GM12892 (cell line): ENCODE measurements around the gene PHLDB3.
"Not testable (repeated sequence)": the region's sequence is repeated elsewhere in the genome, so short reads cannot be mapped to it uniquely, and the experiment has no call there.

Experiments
- DNase-seq: peaks from one replicate; pipeline ENCODE4 v3.0.0; 2011; ENCODE audit not compliant: insufficient read length
- FAIRE-seq: peaks from 2 replicates; lab custom pipeline; 2011; peaks lifted over from hg19 to GRCh38; lab: Jason Lieb, UNC
- POLR2A ChIP-seq: IDR thresholded peaks from 2 replicates; pipeline ENCODE4 v1.6.1; 2011; ENCODE audit warnings: low read depth, low read length, control low read depth
- POLR2AphosphoS5 ChIP-seq: IDR thresholded peaks from 2 replicates; pipeline ENCODE4 v1.6.1; 2011; ENCODE audit warnings: low read depth, low read length, control low read depth
- TAF1 ChIP-seq: IDR thresholded peaks from 2 replicates; pipeline ENCODE4 v1.6.1; 2011; ENCODE audit warnings: low read depth, mild to moderate bottlenecking, control low read depth, low read length, borderline replicate concordance

PHLDB3 gene

DNA sequence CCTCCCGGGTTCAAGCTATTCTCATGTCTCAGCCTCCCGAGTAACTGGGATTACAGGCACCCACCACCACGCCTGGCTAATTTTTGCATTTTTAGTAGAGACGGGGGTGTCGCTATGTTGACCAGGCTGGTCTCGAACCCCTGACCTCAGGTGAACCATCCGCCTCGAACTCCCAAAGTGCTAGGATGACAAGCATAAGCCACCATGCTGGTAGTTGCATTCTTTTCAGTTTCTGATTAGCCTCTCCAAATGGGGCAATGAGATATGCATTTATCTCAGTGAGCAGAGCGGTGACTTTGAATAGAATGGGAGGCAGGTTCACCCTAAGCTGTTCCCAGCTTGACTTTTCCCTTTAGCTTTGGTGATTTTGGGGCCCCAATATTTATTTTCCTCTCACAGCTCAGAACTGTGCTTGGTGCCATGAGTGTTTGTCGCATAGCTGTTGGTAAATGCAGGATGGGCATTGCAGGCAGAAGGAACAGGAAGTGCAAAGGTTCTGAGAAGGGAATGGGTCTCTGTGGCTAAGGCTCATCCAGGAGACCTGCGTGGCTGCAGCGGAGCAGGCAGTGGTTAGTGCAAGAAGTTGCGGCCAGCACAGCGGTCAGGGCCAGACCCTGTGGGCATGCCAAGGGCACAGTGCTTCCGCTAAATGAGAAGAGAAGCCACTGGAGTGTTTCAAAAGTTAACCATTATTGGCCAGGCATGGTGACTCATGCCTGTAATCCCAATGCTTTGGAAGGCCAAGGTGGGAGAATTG is 59.8 kb downstream of the PHLDB3 start:
- no peak for DNase-seq
- no peak for FAIRE-seq
- TF ChIP-seq POLR2AphosphoS5 (no peak), TAF1 (no peak), POLR2A (no peak)

DNA sequence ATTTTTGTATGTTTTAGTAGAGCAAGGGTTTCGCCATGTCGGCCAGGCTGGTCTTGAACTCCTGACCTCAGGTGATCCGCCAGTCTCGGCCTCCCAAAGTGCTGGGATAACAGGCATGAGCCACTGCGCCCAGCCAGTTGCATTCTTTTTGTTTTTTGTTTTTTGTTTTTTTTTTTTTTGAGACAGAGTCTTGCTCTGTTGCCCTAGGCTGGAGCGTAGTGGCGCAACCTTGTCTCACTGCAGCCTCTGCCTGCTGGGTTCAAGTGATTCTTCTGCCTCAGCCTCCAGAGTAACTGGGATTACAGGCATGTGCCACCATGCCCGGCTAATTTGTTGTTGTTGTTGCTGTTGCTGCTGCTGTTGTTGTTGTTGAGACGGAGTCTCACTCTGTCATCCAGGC is 60.5 kb downstream of the PHLDB3 start:
- not testable (repeated sequence) for DNase-seq, FAIRE-seq

DNA sequence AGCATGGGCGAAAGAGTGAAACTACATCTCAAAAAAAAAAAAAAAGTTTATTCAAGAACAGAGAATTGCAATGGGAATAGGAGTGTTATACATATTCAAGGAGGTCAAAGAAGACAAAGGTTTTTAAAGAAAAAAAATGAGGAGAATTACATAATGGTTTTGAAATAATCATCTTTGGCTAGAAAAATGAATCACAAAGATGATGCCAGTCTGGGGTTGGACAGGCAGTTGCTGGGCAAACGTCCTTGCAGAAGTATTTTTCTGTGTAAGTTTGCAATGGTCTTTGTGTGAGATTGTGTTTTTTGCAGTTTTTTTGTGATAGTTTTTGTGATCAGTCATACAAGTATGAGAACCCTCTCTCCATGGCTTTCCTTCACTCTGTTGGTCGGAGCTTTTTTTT is 62.8 kb downstream of the PHLDB3 start:
- TF ChIP-seq TAF1 = no peak
- no peak for DNase-seq
- FAIRE-seq = no peak

DNA sequence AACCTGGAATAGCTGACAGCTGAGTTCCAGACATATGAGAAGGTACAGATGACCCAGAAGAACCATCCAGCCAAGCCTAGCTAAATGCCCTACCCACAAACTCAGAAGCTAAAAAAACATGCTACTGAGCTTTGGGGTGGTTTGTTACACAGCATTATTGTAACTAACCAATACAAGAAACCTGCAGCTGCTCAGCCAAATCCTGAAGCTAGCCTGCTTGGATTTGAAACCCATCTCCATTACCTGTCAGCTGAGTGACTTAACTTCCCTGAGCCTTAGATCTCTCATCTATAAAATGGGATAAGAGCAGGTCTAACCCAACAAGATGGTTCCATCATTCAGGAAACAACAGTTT is 64.9 kb downstream of the PHLDB3 start:
- FAIRE-seq (no peak), DNase-seq (no peak)
- no peak for TF ChIP-seq POLR2AphosphoS5
- no peak for TF ChIP-seq POLR2A
- no peak for TF ChIP-seq TAF1

DNA sequence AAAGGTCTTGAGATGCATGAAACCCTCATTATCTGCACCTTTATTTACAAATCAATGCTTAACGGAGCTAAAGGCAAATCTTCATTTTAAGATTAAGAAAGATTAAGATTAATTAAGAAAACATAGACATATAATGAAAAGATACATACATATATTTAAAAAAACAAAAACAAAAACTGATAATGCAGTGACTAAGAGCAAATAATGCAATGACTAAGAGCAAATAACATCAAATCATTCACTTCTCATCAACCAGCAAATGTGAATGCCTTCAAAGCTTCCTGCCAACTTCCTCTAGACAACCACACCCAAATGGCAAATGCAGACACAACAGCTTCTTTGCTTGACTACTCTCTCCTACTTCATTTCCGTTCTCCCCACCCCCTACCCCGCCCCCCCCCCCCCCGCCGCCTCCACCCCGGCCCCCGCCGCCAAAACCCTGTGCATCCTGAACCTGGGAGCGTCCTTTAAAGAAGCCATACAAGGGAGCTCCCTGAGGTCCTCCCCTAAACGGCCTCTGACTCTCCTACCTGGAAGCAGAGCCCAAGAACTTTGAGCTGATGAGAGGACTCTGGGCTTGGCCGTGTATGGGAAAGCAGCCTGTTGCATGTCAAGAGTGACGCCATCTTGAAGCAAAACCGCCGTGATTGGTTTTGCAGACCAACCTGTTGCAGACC is 65.4 kb downstream of the PHLDB3 start:
- FAIRE-seq (no peak), DNase-seq (no peak)
- TF ChIP-seq TAF1 = no peak
- TF ChIP-seq POLR2A = no peak
- TF ChIP-seq POLR2AphosphoS5 = no peak

DNA sequence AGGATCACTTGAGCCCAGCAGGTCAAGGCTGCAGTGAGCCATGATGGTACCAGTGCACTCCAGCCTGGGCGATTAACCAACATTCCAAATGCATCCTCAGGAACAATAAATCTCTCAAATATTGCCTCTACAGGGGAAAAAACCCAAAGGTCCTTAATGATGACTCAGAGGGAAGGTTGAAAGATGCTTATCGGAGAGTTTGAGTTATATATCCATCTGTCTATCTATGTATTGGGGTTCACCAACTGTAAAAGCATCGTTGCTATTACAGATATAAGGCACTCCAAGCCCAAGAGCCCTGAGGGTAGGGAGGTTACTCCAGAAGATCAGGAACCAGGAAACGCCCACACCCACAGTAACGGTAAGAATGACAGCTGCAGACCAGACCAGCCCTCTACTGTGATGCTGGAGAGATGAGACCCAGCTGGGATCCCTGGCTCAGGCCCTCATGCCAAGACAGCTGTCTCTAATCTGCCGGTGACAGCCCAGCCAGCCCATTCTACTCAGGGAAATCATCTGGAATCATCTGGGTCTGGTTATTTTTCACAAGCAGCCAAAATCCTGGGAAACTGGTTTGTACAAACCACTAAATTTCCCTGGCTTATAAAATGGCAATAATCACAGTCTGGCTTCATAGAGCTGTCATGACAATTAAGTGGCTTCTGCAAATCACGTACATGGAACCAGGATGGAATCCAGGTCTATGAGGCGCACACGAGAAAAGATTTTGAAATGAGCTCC is 66.1 kb downstream of the PHLDB3 start:
- TF ChIP-seq POLR2AphosphoS5 = no peak
- TF ChIP-seq TAF1 = no peak
- TF ChIP-seq POLR2A = no peak
- no peak for FAIRE-seq
- DNase-seq = no peak

DNA sequence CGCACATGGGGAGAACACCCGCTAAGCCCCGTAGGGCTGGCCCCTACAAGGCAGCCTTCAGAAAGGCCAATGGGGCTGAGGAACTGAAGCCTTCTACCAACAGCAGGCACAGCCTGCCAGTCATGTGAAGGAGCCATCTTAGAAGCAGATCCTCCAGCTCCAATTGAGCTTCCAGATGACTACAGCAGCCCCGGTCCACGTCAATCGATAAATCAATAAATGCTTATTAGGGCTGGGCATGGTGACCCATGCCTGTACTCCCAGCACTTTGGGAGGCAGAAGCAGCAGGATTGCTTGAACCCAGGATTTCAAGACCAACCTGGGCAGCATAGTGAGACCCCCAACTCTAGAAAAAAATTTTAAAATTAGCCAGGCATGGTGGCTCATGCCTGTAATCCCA is 66.8 kb downstream of the PHLDB3 start:
- DNase-seq = no peak
- no peak for TF ChIP-seq TAF1
- no peak for TF ChIP-seq POLR2A
- no peak for TF ChIP-seq POLR2AphosphoS5
- FAIRE-seq = no peak

DNA sequence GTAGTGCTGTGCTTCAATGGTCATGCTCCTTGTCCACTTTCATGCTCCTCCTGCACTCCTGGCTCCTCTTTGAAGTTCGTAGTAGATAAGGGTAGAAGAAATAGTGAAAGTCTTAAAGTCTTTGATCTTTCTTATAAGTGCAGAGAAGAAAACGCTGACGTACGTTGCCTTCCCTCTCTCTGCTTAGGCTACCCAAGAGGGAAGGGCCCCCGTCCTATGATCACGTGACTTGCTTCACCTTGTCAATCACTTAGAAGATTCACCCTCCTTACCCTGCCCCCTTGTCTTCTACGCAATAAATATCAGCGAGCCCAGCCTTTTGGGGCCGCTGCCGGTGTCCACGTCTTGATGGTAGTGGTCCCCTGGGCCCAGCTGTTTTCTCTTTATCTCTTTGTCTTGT is 67.3 kb downstream of the PHLDB3 start:
- FAIRE-seq, DNase-seq: not testable (repeated sequence)

DNA sequence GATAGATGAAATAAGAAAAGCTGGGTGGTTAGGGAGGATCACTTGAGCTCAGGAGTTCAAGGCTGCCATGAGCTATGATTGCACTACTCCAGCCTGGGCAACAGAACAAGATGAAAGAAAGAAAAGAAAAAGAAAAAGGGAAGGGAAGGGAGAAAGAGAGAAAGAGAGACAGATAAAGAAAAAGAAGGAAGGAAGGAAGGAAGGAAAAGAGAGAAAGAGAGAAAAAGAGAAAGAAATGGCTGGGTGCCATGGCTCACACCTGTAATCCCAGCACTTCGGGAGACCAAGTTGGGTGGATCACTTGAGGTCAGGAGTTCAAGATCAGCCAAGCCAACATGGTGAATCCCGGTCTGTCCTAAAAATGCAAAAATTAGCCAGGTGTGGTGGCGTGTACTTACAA is 68.8 kb downstream of the PHLDB3 start:
- no peak for FAIRE-seq
- no peak for TF ChIP-seq POLR2A
- TF ChIP-seq POLR2AphosphoS5 = no peak
- TF ChIP-seq TAF1 = no peak
- no peak for DNase-seq

DNA sequence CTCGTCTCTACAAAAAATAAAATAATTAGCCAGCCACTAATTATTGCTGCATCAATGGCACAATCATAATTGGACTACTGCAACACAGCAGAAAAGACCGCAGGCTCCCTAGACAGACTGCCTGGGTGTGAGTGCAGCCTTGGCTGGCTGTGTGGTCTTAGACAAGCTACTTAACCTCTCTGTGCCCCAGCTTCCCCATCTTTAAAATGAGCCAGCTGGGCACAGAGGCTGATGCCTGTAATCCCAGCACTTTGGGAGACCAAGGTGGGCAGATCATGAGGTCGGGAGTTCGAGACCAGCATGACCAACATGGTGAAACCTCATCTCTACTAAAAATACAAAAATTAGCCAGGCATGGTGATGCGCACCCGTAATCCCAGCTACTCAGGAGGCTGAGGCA is 70.9 kb downstream of the PHLDB3 start:
- TF ChIP-seq POLR2A (no peak), POLR2AphosphoS5 (no peak), TAF1 (no peak)
- FAIRE-seq = no peak
- DNase-seq = no peak

DNA sequence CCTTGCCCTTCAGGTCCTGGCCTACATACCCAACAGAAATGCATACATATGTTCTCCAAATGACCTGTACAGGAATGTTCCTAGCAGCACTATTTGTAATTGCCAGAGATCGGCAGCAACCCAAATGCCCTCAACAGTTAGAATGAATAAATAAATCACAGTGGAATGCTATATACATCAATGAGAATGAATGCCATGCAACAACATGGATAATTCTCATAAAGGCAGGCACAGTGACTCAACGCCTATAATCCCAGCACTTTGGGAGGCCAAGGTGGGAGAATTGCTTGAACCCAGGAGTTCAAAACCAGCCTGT is 71.2 kb downstream of the PHLDB3 start:
- DNase-seq (no peak), FAIRE-seq (no peak)
- no peak for TF ChIP-seq POLR2AphosphoS5
- TF ChIP-seq POLR2A = no peak
- no peak for TF ChIP-seq TAF1

DNA sequence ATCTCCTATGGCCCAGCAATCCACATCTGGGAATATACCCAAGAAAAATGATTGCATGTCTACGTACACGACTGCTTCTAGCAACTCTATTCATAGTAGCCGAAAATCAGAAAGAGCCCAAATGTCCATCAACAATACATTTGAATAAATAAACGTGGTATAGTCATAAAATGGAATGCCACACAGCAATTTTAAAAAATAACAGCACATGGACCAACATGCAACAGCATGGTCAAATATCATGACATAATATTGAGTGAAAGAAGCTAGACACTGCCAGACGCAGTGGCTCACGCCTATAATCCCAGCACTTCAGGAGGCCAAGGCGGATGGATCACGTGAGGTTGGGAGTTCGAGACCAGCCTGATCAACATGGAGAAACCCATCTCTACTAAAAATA is 73.6 kb downstream of the PHLDB3 start:
- DNase-seq = no peak
- TF ChIP-seq TAF1 (no peak), POLR2AphosphoS5 (no peak), POLR2A (no peak)
- FAIRE-seq = no peak

DNA sequence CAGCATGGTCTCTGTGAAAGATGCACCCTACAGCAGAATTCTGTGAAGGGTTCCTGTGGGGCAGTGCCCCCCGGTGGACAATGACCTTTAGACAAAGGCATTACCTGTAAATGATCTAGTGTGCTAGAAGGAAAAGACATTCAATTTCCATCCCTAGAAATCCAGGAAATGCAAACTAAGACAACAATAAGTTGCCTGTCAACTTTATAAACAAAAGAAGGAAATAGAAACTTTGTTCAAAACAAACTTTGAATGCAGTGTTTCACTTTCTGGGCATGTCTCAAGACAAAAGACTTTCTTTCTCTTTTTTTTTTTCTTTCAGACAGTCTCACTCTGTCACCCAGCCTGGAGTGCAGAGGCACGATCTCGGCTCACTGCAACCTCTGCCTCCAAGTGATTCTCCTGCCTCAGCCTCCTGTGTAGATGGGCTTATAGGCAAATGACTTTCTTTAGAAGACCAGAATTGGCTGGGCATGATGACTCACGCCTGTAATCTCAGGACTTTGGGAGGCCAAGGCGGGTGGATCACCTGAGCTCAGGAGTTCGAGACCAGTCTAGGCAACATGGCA is 74.3 kb downstream of the PHLDB3 start:
- DNase-seq = no peak
- no peak for FAIRE-seq
- TF ChIP-seq POLR2AphosphoS5 (no peak), TAF1 (no peak), POLR2A (no peak)
